ENCODE data around the gene ABCC6. TPM values are rescaled to one million over a fixed set of nuclear protein-coding genes. Genes with fewer than 3 reads are reported as not detected.
"Not testable (repeated sequence)": the region's sequence is repeated elsewhere in the genome, so short reads cannot be mapped to it uniquely, and the experiment has no call there.

Gene ABCC6
- total and polyA plus RNA-seq, 10 of the 15 experiments (the other 5 are each of a cell fraction or from before 2014, with no cell fraction given), result 0.05 to 0.13 (median 0.06) TPM; not detected in 5

- no peak for TF ChIP-seq ZNF592 (IDR thresholded peaks at IDR 0.05)
Measured at GRCh38 chr16:16155234-16155633, 68.1 kb downstream of the ABCC6 start (continued).

GRCh38 chr16:16154281-16154951 lies 68.9 kb downstream of the ABCC6 start:
- no peaks in the 10 kb centered on the region for H3K79me2 ChIP-seq (ENCODE audit: control insufficient read depth, insufficient read depth, low read length)
- no peaks in the 10 kb centered on the region for H3K4me1 ChIP-seq (ENCODE audit: control insufficient read depth, insufficient read depth, low read length)
- WGBS (ENCODE audit: insufficient coverage, insufficient replicate concordance, low lambda C conversion rate, missing lambda C conversion rate), result 55% methylated on average over 12 of the region's 18 CpGs
- no peak overlapping the region for H3K4me3 ChIP-seq
- no TSS peak for BruUV-seq (replicated peaks)
- no peaks in the 10 kb centered on the region for H3K36me3 ChIP-seq (ENCODE audit: control insufficient read depth in 2 of 2, insufficient read depth in 2 of 2, low read length in 1 of 2)
- in situ Hi-C loops (cut with MboI), result no loop called here
- FAIRE-seq (no peak), DNase-seq (ENCODE audit: low read depth, low spot score) (no peak), ATAC-seq (no peak)
- H3K9me3 ChIP-seq (replicated peaks; ENCODE audit: control insufficient read depth, insufficient read depth, low read length), result peaks cover 7% of the 10 kb centered on the region; the same call in 2 of the 3 replicates
- no peak overlapping the region for H3K27ac ChIP-seq (ENCODE audit: control insufficient read depth, insufficient read depth)
- no peak overlapping the region for H3K9ac ChIP-seq (ENCODE audit: control insufficient read depth, insufficient read depth, low read length)
- H3K27me3 ChIP-seq (replicated peaks in 1 of 2; ENCODE audit: control insufficient read depth in 2 of 2, insufficient read depth in 2 of 2, low read length in 1 of 2), result no peaks in the 10 kb centered on the region
- ChIA-PET SMC1A (ENCODE audit: uncharacterized antibody, unreplicated experiment) (no interaction called here), RAD21 (ENCODE audit: unreplicated experiment) (no interaction called here), CTCF (no interaction called here), POLR2A (no interaction called here)
- TF ChIP-seq SUPT20H (IDR thresholded peaks at IDR 0.05; ENCODE audit: borderline replicate concordance, control insufficient read depth, low read depth, low read length), result no peak
- no peak for TF ChIP-seq LARP7 (IDR thresholded peaks at IDR 0.05)
- no peak for TF ChIP-seq BCL3 (IDR thresholded peaks at IDR 0.05; ENCODE audit: borderline replicate concordance, insufficient read depth, low read depth, low read length, poor library complexity, severe bottlenecking)
- no peak for TF ChIP-seq POLR2A (IDR thresholded peaks at IDR 0.05; ENCODE audit: low read depth, low read length)
- no peaks in the 10 kb centered on the region for H4K20me1 ChIP-seq (ENCODE audit: control insufficient read depth, insufficient read depth)
- H3K4me2 ChIP-seq (ENCODE audit: control insufficient read depth, insufficient read depth), result no peak overlapping the region
- intact Hi-C loops (cut with micrococcal nuclease; ENCODE audit: unreplicated experiment), result no loop called here
- H2AFZ ChIP-seq (ENCODE audit: control insufficient read depth, low read depth, low read length), result no peak overlapping the region

GRCh38 chr16:16153000-16153399 lies 70.3 kb downstream of the ABCC6 start:
- H3K27ac ChIP-seq (ENCODE audit: control insufficient read depth, insufficient read depth); intact Hi-C loops (cut with micrococcal nuclease; ENCODE audit: unreplicated experiment); CTCF ChIA-PET; H3K9ac ChIP-seq (ENCODE audit: control insufficient read depth, insufficient read depth, low read length); H3K27me3 ChIP-seq (replicated peaks in 1 of 2; ENCODE audit: control insufficient read depth in 2 of 2, insufficient read depth in 2 of 2, low read length in 1 of 2); SMC1A ChIA-PET (ENCODE audit: uncharacterized antibody, unreplicated experiment); POLR2A ChIA-PET; H3K4me3 ChIP-seq; DNase-seq (ENCODE audit: low read depth, low spot score); FAIRE-seq; H4K20me1 ChIP-seq (ENCODE audit: control insufficient read depth, insufficient read depth); H3K4me1 ChIP-seq (ENCODE audit: control insufficient read depth, insufficient read depth, low read length); H2AFZ ChIP-seq (ENCODE audit: control insufficient read depth, low read depth, low read length); BruUV-seq (replicated peaks); H3K4me2 ChIP-seq (ENCODE audit: control insufficient read depth, insufficient read depth); in situ Hi-C loops (cut with MboI); H3K9me3 ChIP-seq (replicated peaks; ENCODE audit: control insufficient read depth, insufficient read depth, low read length); ATAC-seq; H3K79me2 ChIP-seq (ENCODE audit: control insufficient read depth, insufficient read depth, low read length); RAD21 ChIA-PET (ENCODE audit: unreplicated experiment); H3K36me3 ChIP-seq (ENCODE audit: control insufficient read depth in 2 of 2, insufficient read depth in 2 of 2, low read length in 1 of 2): not testable (repeated sequence)
- WGBS (ENCODE audit: insufficient coverage, insufficient replicate concordance, low lambda C conversion rate, missing lambda C conversion rate), result 82% methylated on average over 12 of the region's 12 CpGs

Measured in GM12878 (cell line).